Tongue (tissue), 2 donors: Measurements from ENCODE around the gene SCNN1A. TPM values are rescaled to one million over a fixed set of nuclear protein-coding genes. Genes with fewer than 3 reads are reported as not detected.

Source experiments
- DNase-seq: peaks from one replicate; pipeline ENCODE4 v3.0.0-alpha.2; 2015
- total RNA-seq: library from RNA; depleted of rRNA; stranded (reverse); fragments of >200 nt; gene quantifications from one replicate; pipeline ENCODE4 v1.2.3, GENCODE V29; 2014

SCNN1A gene
- total RNA-seq, result 35.9 TPM

GRCh38 chr12:6375269-6376078, at the start of gene SCNN1A:
SCNN1A (minus strand) TSS chr12:6375563; CDS start chr12:6374783, 780 bp downstream.
- no peak for DNase-seq

GRCh38 chr12:6424866-6425265, 49.5 kb upstream of the SCNN1A start:
- no peak for DNase-seq

GRCh38 chr12:6424008-6424347, 48.6 kb upstream of the SCNN1A start:
- no peak for DNase-seq

- peak; percentile 95 for DNase-seq
These were observed 48.1 kb upstream of the SCNN1A start for GRCh38 chr12:6423267-6424007.

GRCh38 chr12:6420364-6420763, 45.0 kb upstream of the SCNN1A start:
- DNase-seq, result peak; percentile 45

GRCh38 chr12:6418796-6419195, 43.4 kb upstream of the SCNN1A start:
- DNase-seq, result no peak

GRCh38 chr12:6416596-6416995, 41.2 kb upstream of the SCNN1A start:
- DNase-seq, result no peak

- DNase-seq, result no peak
These were observed 32.0 kb upstream of the SCNN1A start for GRCh38 chr12:6407236-6407954.

- no peak for DNase-seq
These were observed 30.6 kb upstream of the SCNN1A start for GRCh38 chr12:6405963-6406362.

- no peak for DNase-seq
These were observed 29.0 kb upstream of the SCNN1A start for GRCh38 chr12:6404390-6404789.

GRCh38 chr12:6399884-6400644, 24.7 kb upstream of the SCNN1A start:
- DNase-seq, result no peak

- DNase-seq, result no peak
These were observed 20.7 kb upstream of the SCNN1A start for GRCh38 chr12:6396031-6396430.

- no peak for DNase-seq
These were observed 19.0 kb upstream of the SCNN1A start for GRCh38 chr12:6394398-6394797.

GRCh38 chr12:6393109-6393508, 17.7 kb upstream of the SCNN1A start:
- no peak for DNase-seq

- no peak for DNase-seq
These were observed 17.1 kb upstream of the SCNN1A start for GRCh38 chr12:6392504-6392903.

GRCh38 chr12:6391013-6391412, 15.7 kb upstream of the SCNN1A start:
- no peak for DNase-seq

- DNase-seq, result no peak
These were observed 14.9 kb upstream of the SCNN1A start for GRCh38 chr12:6390084-6390799.

- DNase-seq, result no peak
These were observed 12.2 kb upstream of the SCNN1A start for GRCh38 chr12:6387541-6387940.

GRCh38 chr12:6386491-6386890, 11.1 kb upstream of the SCNN1A start:
- no peak for DNase-seq

GRCh38 chr12:6386038-6386437, 10.7 kb upstream of the SCNN1A start:
- DNase-seq, result no peak
